HG02885 (cell line): ENCODE measurements around the gene CMIP.

ENCODE experiments used
- ATAC-seq: cut with Tn5 transposase; IDR thresholded peaks from one replicate; pipeline ENCODE4 v1.9.1; 2021; ENCODE audit warnings: mild to moderate bottlenecking; ENCODE audit not compliant: unreplicated experiment, poor library complexity

CMIP gene

GRCh38 chr16:81592353-81592866 is 147.8 kb downstream of the CMIP start:
- no peak for ATAC-seq

- no peak for ATAC-seq
Observed at GRCh38 chr16:81593481-81593880, 148.9 kb downstream of the CMIP start.

GRCh38 chr16:81595629-81596292 is 151.2 kb downstream of the CMIP start:
- ATAC-seq: no peak

GRCh38 chr16:81597079-81597658 is 152.6 kb downstream of the CMIP start:
- no peak for ATAC-seq

GRCh38 chr16:81598083-81598482 is 153.5 kb downstream of the CMIP start:
- ATAC-seq: no peak

- no peak for ATAC-seq
Observed at GRCh38 chr16:81599034-81599744, 154.6 kb downstream of the CMIP start.

GRCh38 chr16:81600275-81600674 is 155.7 kb downstream of the CMIP start:
- no peak for ATAC-seq

- no peak for ATAC-seq
Observed at GRCh38 chr16:81601008-81601428, 156.4 kb downstream of the CMIP start.

- no peak for ATAC-seq
Observed at GRCh38 chr16:81601601-81602255, 157.1 kb downstream of the CMIP start.

- no peak for ATAC-seq
Observed at GRCh38 chr16:81602256-81602776, 157.7 kb downstream of the CMIP start.

GRCh38 chr16:81602792-81603191 is 158.2 kb downstream of the CMIP start:
- ATAC-seq: no peak

GRCh38 chr16:81604960-81605383 is 160.4 kb downstream of the CMIP start:
- ATAC-seq: no peak

GRCh38 chr16:81606039-81606438 is 161.4 kb downstream of the CMIP start:
- ATAC-seq: no peak

GRCh38 chr16:81607006-81607405 is 162.4 kb downstream of the CMIP start:
- ATAC-seq: no peak

- ATAC-seq: peak; percentile 13
Observed at GRCh38 chr16:81607805-81608522, 163.4 kb downstream of the CMIP start.

GRCh38 chr16:81608523-81609209 is 164.1 kb downstream of the CMIP start:
- peak; percentile 64 for ATAC-seq

GRCh38 chr16:81609323-81609892 is 164.8 kb downstream of the CMIP start:
- no peak for ATAC-seq

- no peak for ATAC-seq
Observed at GRCh38 chr16:81610144-81610842, 165.7 kb downstream of the CMIP start.
